Measurements from ENCODE around the gene ME2. TPM values are rescaled to one million over a fixed set of nuclear protein-coding genes. Genes with fewer than 3 reads are reported as not detected.
A peak's percentile ranks its signal among the peaks of the same experiment; 100 is the strongest.
"Not testable (repeated sequence)": the region's sequence is repeated elsewhere in the genome, so short reads cannot be mapped to it uniquely, and the experiment has no call there.

Gene ME2
- total and polyA plus RNA-seq, 11 donors, result 24.5 to 91.3 (median 71.1) TPM

- H3K36me3 ChIP-seq, result peaks cover 0 to 4% (median 2%) of the 10 kb centered on the region in 9 donors
- peak overlapping the region in 3 of 12 donors; percentile 37 to 100 (median 97) for H3K27ac ChIP-seq
- 62 to 74% (median 70%) methylated on average over 5 of the region's 5 CpGs for WGBS, 4 donors
- no peak for DNase-seq
- no peak for TF ChIP-seq POLR2A (IDR thresholded peaks at IDR 0.05)
- no peak for TF ChIP-seq CTCF (IDR thresholded peaks at IDR 0.05)
- no peak for ATAC-seq
- peak overlapping the region in 3 of 12 donors; percentile 80 to 93 (median 83) for H3K4me3 ChIP-seq
- H3K4me1 ChIP-seq, result peaks cover 0 to 29% (median 16%) of the 10 kb centered on the region in 12 donors
- no peaks in the 10 kb centered on the region for H3K27me3 ChIP-seq
- no peaks in the 10 kb centered on the region for H3K9me3 ChIP-seq
- intact Hi-C loops (cut with DNase I), result loop anchor here in 9 of 10 donors (2.0 to 10.0 kb wide), 13 partner anchors 58 to 685 kb away; partner anchors contain the start of genes ME2 (in 4 of the 9), SMAD4 (in 2 of the 9), CXXC1 (in 1 of the 9) and MBD1 (in 1 of the 9)
These were observed 90.5 kb downstream of the ME2 start for GRCh38 chr18:50969448-50969847.

GRCh38 chr18:50970006-50970405 is 91.1 kb downstream of the ME2 start:
- peaks cover 0 to 10% (median 8%) of the 10 kb centered on the region in 9 donors for H3K36me3 ChIP-seq
- TF ChIP-seq CTCF (IDR thresholded peaks at IDR 0.05) (no peak), POLR2A (IDR thresholded peaks at IDR 0.05) (no peak)
- DNase-seq (peak in 4 of 5 donors; percentile 26 to 68 (median 63)), ATAC-seq (peak in 1 of 4 donors; percentile 24)
- WGBS, 4 donors, result 34 to 48% (median 45%) methylated on average over 2 of the region's 2 CpGs
- intact Hi-C loops (cut with DNase I), result loop anchor here in 3 of 10 donors (5.0 to 10.0 kb wide), 3 partner anchors 55 to 93 kb away; partner anchors contain the start of gene ME2 (in 1 of the 3)
- H3K9me3 ChIP-seq, result no peaks in the 10 kb centered on the region
- no peak overlapping the region for H3K4me3 ChIP-seq
- H3K27me3 ChIP-seq, result no peaks in the 10 kb centered on the region
- peaks cover 0 to 29% (median 16%) of the 10 kb centered on the region in 12 donors for H3K4me1 ChIP-seq
- peak overlapping the region in 4 of 12 donors; percentile 7 to 100 (median 26) for H3K27ac ChIP-seq

GRCh38 chr18:50972404-50972803 is 93.5 kb downstream of the ME2 start:
- Histone ChIP-seq H3K4me1 (peaks cover 0 to 29% (median 16%) of the 10 kb centered on the region in 12 donors), H3K36me3 (peaks cover 0 to 34% (median 31%) of the 10 kb centered on the region in 9 donors)
- 75 to 88% (median 84%) methylated on average over 5 of the region's 5 CpGs for WGBS, 4 donors
- H3K4me3 ChIP-seq, DNase-seq, H3K9me3 ChIP-seq, ATAC-seq, H3K27me3 ChIP-seq, H3K27ac ChIP-seq: not testable (repeated sequence)
- intact Hi-C loops (cut with DNase I), result loop anchor here in 3 of 10 donors (5.0 to 10.0 kb wide), 3 partner anchors 52 to 95 kb away; partner anchors contain the start of gene ME2 (in 1 of the 3)

GRCh38 chr18:50973367-50974126 is 94.6 kb downstream of the ME2 start:
- intact Hi-C loops (cut with DNase I), result loop anchor here in 3 of 10 donors (5.0 to 10.0 kb wide), 3 partner anchors 51 to 96 kb away; partner anchors contain the start of gene ME2 (in 1 of the 3)
- Histone ChIP-seq H3K4me3 (no peak overlapping the region), H3K9me3 (peaks cover 0 to 10% (median 0%) of the 10 kb centered on the region in 12 donors), H3K27ac (no peak overlapping the region), H3K36me3 (peaks cover 0 to 45% (median 42%) of the 10 kb centered on the region in 9 donors), H3K4me1 (peaks cover 0 to 28% (median 16%) of the 10 kb centered on the region in 12 donors), H3K27me3 (no peaks in the 10 kb centered on the region)
- ATAC-seq, result peak in 3 of 4 donors; percentile 58 to 87 (median 76)
- no peak for DNase-seq
- WGBS, 4 donors, result 81 to 85% (median 83%) methylated on average over 4 of the region's 4 CpGs
- TF ChIP-seq POLR2A (IDR thresholded peaks at IDR 0.05), result no peak
- no peak for TF ChIP-seq CTCF (IDR thresholded peaks at IDR 0.05)
